Measurements from ENCODE around the gene ARNT2. TPM values are rescaled to one million over a fixed set of nuclear protein-coding genes. Genes with fewer than 3 reads are reported as not detected.

ARNT2 gene
- total and polyA plus RNA-seq, 10 of the 15 experiments (the other 5 are each of a cell fraction or from before 2014, with no cell fraction given) = 0.07 to 0.49 (median 0.09) TPM; not detected in 6

Small RNAs within 50 kb of the gene (microRNA-seq; reads per million reads assigned to microRNA genes)
- not detected for gene MIR5572

Other genes starting within 250 kb of the ARNT2 start
- not detected in 2 replicates for gene CTXND1, start 152.2 kb upstream of the ARNT2 start, total RNA-seq (2014; rRNA removed)
- gene CTXND1, start 152.2 kb upstream of the ARNT2 start, total RNA-seq (2014; rRNA removed; fragmentation: Illumina TruSeq; extraction: Trizol) = not detected in 2 replicates
- gene CTXND1, start 152.2 kb upstream of the ARNT2 start, total RNA-seq (2021) = not detected in 2 replicates
- gene CTXND1, start 152.2 kb upstream of the ARNT2 start, polyA plus RNA-seq (2011; rRNA removed) = not detected in 2 replicates
- gene CTXND1, start 152.2 kb upstream of the ARNT2 start, polyA plus RNA-seq (2014; fragmentation: Illumina TruSeq; extraction: Trizol) = not detected in 2 replicates
- under 1 TPM; under 0.01 to 0.02 TPM for gene CTXND1, start 152.2 kb upstream of the ARNT2 start, polyA plus RNA-seq (2014; fragmentation: Nextera tagmentation; extraction: Ambion mirVana)
- not detected in 2 replicates for gene CTXND1, start 152.2 kb upstream of the ARNT2 start, polyA plus RNA-seq (2014; rRNA removed)
- under 1 TPM in 1 of 2 experiments, not detected in 1; 0.03 TPM for gene CTXND1, start 152.2 kb upstream of the ARNT2 start, polyA plus RNA-seq (2016; fragmentation: Nextera tagmentation; extraction: Ambion mirVana)

Measured in GM12878 (cell line).